ENCODE measurements around the gene TMEM42.

GRCh38 chr3:44894485-44894884 is 32.8 kb downstream of the TMEM42 start:
- TF ChIP-seq CTCF (conservative IDR thresholded peaks at IDR 0.05; ENCODE audit: low read depth in 2 of 2) (no peak), POLR2AphosphoS5 (IDR thresholded peaks at IDR 0.05; ENCODE audit: low read depth) (no peak), EZH2 (IDR thresholded peaks at IDR 0.05; ENCODE audit: low read depth, unreplicated experiment) (no peak), STAT1 (IDR thresholded peaks at IDR 0.05; ENCODE audit: unreplicated experiment) (no peak), EZH2phosphoT487 (IDR thresholded peaks at IDR 0.05; ENCODE audit: unreplicated experiment) (no peak), JUNB (IDR thresholded peaks at IDR 0.05; ENCODE audit: unreplicated experiment) (no peak), CREB1 (CRISPR knock-in tag; IDR thresholded peaks at IDR 0.05; ENCODE audit: low read depth) (no peak)
- TF ChIP-seq, protein P1, sequence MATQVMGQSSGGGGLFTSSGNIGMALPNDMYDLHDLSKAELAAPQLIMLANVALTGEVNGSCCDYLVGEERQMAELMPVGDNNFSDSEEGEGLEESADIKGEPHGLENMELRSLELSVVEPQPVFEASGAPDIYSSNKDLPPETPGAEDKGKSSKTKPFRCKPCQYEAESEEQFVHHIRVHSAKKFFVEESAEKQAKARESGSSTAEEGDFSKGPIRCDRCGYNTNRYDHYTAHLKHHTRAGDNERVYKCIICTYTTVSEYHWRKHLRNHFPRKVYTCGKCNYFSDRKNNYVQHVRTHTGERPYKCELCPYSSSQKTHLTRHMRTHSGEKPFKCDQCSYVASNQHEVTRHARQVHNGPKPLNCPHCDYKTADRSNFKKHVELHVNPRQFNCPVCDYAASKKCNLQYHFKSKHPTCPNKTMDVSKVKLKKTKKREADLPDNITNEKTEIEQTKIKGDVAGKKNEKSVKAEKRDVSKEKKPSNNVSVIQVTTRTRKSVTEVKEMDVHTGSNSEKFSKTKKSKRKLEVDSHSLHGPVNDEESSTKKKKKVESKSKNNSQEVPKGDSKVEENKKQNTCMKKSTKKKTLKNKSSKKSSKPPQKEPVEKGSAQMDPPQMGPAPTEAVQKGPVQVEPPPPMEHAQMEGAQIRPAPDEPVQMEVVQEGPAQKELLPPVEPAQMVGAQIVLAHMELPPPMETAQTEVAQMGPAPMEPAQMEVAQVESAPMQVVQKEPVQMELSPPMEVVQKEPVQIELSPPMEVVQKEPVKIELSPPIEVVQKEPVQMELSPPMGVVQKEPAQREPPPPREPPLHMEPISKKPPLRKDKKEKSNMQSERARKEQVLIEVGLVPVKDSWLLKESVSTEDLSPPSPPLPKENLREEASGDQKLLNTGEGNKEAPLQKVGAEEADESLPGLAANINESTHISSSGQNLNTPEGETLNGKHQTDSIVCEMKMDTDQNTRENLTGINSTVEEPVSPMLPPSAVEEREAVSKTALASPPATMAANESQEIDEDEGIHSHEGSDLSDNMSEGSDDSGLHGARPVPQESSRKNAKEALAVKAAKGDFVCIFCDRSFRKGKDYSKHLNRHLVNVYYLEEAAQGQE (IDR thresholded peaks at IDR 0.05; ENCODE audit: unreplicated experiment) = no peak

Data from GM23338 (cell line).